K562 (cell line): ENCODE measurements around the gene EXTL1. TPM values are rescaled to one million over a fixed set of nuclear protein-coding genes. Genes with fewer than 3 reads are reported as not detected.

Source experiments
- ADNP ChIP-seq: fragments of 200-800 bp; sonication (Bioruptor generic); IDR thresholded peaks from 2 replicates; pipeline ENCODE4 v1.6.1; 2016; ENCODE audit warnings: missing genetic modification characterization, missing compliant biosample characterization
- AFF1 ChIP-seq, 2 experiments: fragments of 450-650 bp; IDR thresholded peaks; 2 replicates each; pipeline ENCODE4 v1.6.1; 2018; ENCODE audit warnings: mild to moderate bottlenecking in 2 of 2, low read depth in 1 of 2; ENCODE audit not compliant: partially characterized antibody in 2 of 2
- DDX20 ChIP-seq: fragments of 450-650 bp; IDR thresholded peaks from 2 replicates; pipeline ENCODE4 v1.6.1; 2016; ENCODE audit warnings: missing genetic modification characterization, low read depth, mild to moderate bottlenecking, missing compliant biosample characterization, moderate library complexity
- DIDO1 ChIP-seq: fragments of 450-650 bp; IDR thresholded peaks from 2 replicates; pipeline ENCODE4 v1.6.1; 2016; ENCODE audit warnings: low read depth, missing biosample characterization, missing genetic modification characterization
- HMBOX1 ChIP-seq: sonication (generic); IDR thresholded peaks from 2 replicates; pipeline ENCODE4 v1.6.1; 2016
- IRF9 ChIP-seq: fragments of 450-650 bp; IDR thresholded peaks from 2 replicates; pipeline ENCODE4 v1.6.1; 2016; ENCODE audit warnings: missing biosample characterization, missing genetic modification characterization
- MXI1 ChIP-seq: IDR thresholded peaks from 2 replicates; pipeline ENCODE4 v1.6.1; 2011; ENCODE audit warnings: low read depth, mild to moderate bottlenecking, improper control_type of control experiment, low read length
- NFATC3 ChIP-seq: fragments of 450-650 bp; IDR thresholded peaks from 2 replicates; pipeline ENCODE4 v1.6.1; 2017; ENCODE audit warnings: mild to moderate bottlenecking
- NR4A1 ChIP-seq, 2 experiments: fragments of 250-450 bp in 1 of 2; fragments of 450-650 bp in 1 of 2; sonication (Bioruptor Pico) in 1 of 2; IDR thresholded peaks; 2 replicates each; pipeline versions ENCODE4 v1.4.0 to v1.6.1; 2016 to 2020; ENCODE audit warnings: mild to moderate bottlenecking in 2 of 2, missing compliant biosample characterization in 1 of 2, missing genetic modification characterization in 1 of 2, moderate library complexity in 1 of 2
- POLR2G ChIP-seq: fragments of 200-400 bp; formaldehyde crosslinking; IDR thresholded peaks from 2 replicates; pipeline ENCODE4 v1.6.1; 2017; ENCODE audit warnings: low read depth, mild to moderate bottlenecking, antibody characterized with exemption, low read length, moderate library complexity
- RBM14 ChIP-seq: fragments of 200-400 bp; formaldehyde crosslinking; IDR thresholded peaks from 2 replicates; pipeline ENCODE4 v1.6.1; 2018; ENCODE audit warnings: low read depth, mild to moderate bottlenecking, low read length, moderate library complexity, borderline replicate concordance; ENCODE audit not compliant: insufficient read depth
- TFAP4 ChIP-seq: sonication (generic); formaldehyde crosslinking; IDR thresholded peaks from 2 replicates; pipeline ENCODE4 v1.8.0; 2022; ENCODE audit warnings: missing genetic modification reagents, mild to moderate bottlenecking, moderate library complexity, borderline replicate concordance
- VEZF1 ChIP-seq: fragments of 200-800 bp; sonication (Bioruptor generic); IDR thresholded peaks from 2 replicates; pipeline ENCODE4 v1.6.1; 2017; ENCODE audit warnings: missing genetic modification characterization, missing compliant biosample characterization
- ZC3H8 ChIP-seq: fragments of 450-650 bp; IDR thresholded peaks from 2 replicates; pipeline ENCODE4 v1.6.1; 2017
- ZNF280B ChIP-seq: fragments of 250-450 bp; sonication (Bioruptor Pico); IDR thresholded peaks from 2 replicates; pipeline ENCODE4 v1.5.1; 2021; ENCODE audit warnings: mild to moderate bottlenecking
- ZNF77 ChIP-seq: fragments of 250-450 bp; sonication (Bioruptor Pico); IDR thresholded peaks from 2 replicates; pipeline ENCODE4 v1.5.0; 2020
- polyA plus RNA-seq, 8 experiments: library from polyadenylated mRNA; depleted of rRNA in 4 of 8; stranded (reverse) in 5 of 8; unstranded in 3 of 8; fragments of >200 nt; fragmentation: Nextera tagmentation in 2 of 8; fragmentation: Illumina TruSeq in 1 of 8; extraction: Ambion mirVana in 2 of 8; extraction: Trizol in 1 of 8; gene quantifications; 2 replicates each; pipeline versions ENCODE4 v1.2.1 to v1.2.3, GENCODE V29; 2011 to 2014; ENCODE audit warnings: inconsistent platforms in 1 of 8, missing spikeins in 1 of 8
- total RNA-seq, 7 experiments: library from RNA; depleted of rRNA in 6 of 7; stranded (reverse); fragments of >200 nt in 6 of 7; fragmentation: Illumina TruSeq in 2 of 7; extraction: Trizol in 2 of 7; gene quantifications; 2 replicates each; pipeline versions ENCODE4 v1.2.1 to v1.2.3, GENCODE V29; 2011 to 2021; ENCODE audit warnings: low replicate concordance in 1 of 7

Gene EXTL1
- total and polyA plus RNA-seq, 9 of the 15 experiments (the other 6 are each of a cell fraction or from before 2014, with no cell fraction given), result 0.04 to 0.23 (median 0.08) TPM; not detected in 3

- TF ChIP-seq DDX20 (tag) (0 out of 2 replicates have a peak, but pooled peaks have one; percentile 17), ZNF280B (CRISPR knock-in tag) (no peak), DIDO1 (tag) (no peak; the same call in 1 of the 2 replicates), VEZF1 (CRISPR knock-in tag) (peak; percentile 66), AFF1 (IDR thresholded peaks at IDR 0.05; ENCODE audit: low read depth in 1 of 2, partially characterized antibody in 2 of 2) (peak; percentile 17 to 83), NR4A1 (CRISPR knock-in tag; IDR thresholded peaks at IDR 0.05) (no peak), NR4A1 (tag; IDR thresholded peaks at IDR 0.05) (peak; percentile 33; the same call in 1 of the 2 replicates), ZNF77 (CRISPR knock-in tag) (no peak), HMBOX1 (peak; percentile 80), TFAP4 (CRISPR knock-in tag) (no peak), IRF9 (tag) (no peak), RBM14 (no peak), POLR2G (0 out of 2 replicates have a peak, but pooled peaks have one; percentile 23), ADNP (tag) (peak; percentile 87), ZC3H8 (no peak), NFATC3 (peak; percentile 59; the same call in 1 of the 2 replicates), MXI1 (0 out of 2 replicates have a peak, but pooled peaks have one; percentile 56)
Measured at GRCh38 chr1:26070296-26070962, 48.9 kb downstream of the EXTL1 start (continued).
